GM21367 (cell line): ENCODE data around the gene ZKSCAN5.

Source experiments
- ATAC-seq: cut with Tn5 transposase; IDR thresholded peaks from one replicate; pipeline ENCODE4 v1.9.1; 2021; ENCODE audit not compliant: unreplicated experiment

ZKSCAN5 gene

GRCh38 chr7:99504603-99505323 is at the start of gene ZKSCAN5:
ZKSCAN5 (plus strand) TSS chr7:99504662; CDS start chr7:99506045, 1,383 bp downstream.
- peak; percentile 78 for ATAC-seq

- no peak for ATAC-seq
Observed at GRCh38 chr7:99455874-99456273, 48.6 kb upstream of the ZKSCAN5 start.

- no peak for ATAC-seq
Observed at GRCh38 chr7:99456288-99456687, 48.2 kb upstream of the ZKSCAN5 start.

- ATAC-seq: no peak
Observed at GRCh38 chr7:99457050-99457649, 47.3 kb upstream of the ZKSCAN5 start.

- ATAC-seq: no peak
Observed at GRCh38 chr7:99457650-99458493, 46.6 kb upstream of the ZKSCAN5 start.

GRCh38 chr7:99459087-99459486 is 45.4 kb upstream of the ZKSCAN5 start:
- no peak for ATAC-seq

GRCh38 chr7:99460651-99461050 is 43.8 kb upstream of the ZKSCAN5 start:
- no peak for ATAC-seq

GRCh38 chr7:99461221-99461620 is 43.2 kb upstream of the ZKSCAN5 start:
- no peak for ATAC-seq

GRCh38 chr7:99465421-99465768 is 39.1 kb upstream of the ZKSCAN5 start:
- no peak for ATAC-seq

GRCh38 chr7:99468336-99468918 is 36.0 kb upstream of the ZKSCAN5 start:
- ATAC-seq: no peak

GRCh38 chr7:99469381-99470065 is 34.9 kb upstream of the ZKSCAN5 start:
- ATAC-seq: no peak

- peak; percentile 90 for ATAC-seq
Observed at GRCh38 chr7:99472561-99473314, 31.7 kb upstream of the ZKSCAN5 start, which contains the start of gene ZNF789. ZNF789 (plus strand) TSS chr7:99472890; CDS start chr7:99476457, 3,567 bp downstream.

- no peak for ATAC-seq
Observed at GRCh38 chr7:99473315-99473596, 31.2 kb upstream of the ZKSCAN5 start.

GRCh38 chr7:99476107-99476506 is 28.4 kb upstream of the ZKSCAN5 start:
- ATAC-seq: no peak

- ATAC-seq: no peak
Observed at GRCh38 chr7:99478464-99479440, 25.7 kb upstream of the ZKSCAN5 start.

- ATAC-seq: no peak
Observed at GRCh38 chr7:99485094-99485493, 19.4 kb upstream of the ZKSCAN5 start.

- ATAC-seq: no peak
Observed at GRCh38 chr7:99489235-99489634, 15.2 kb upstream of the ZKSCAN5 start.

GRCh38 chr7:99490878-99491277 is 13.6 kb upstream of the ZKSCAN5 start:
- no peak for ATAC-seq

GRCh38 chr7:99493823-99494222 is 10.6 kb upstream of the ZKSCAN5 start:
- ATAC-seq: no peak
